Nephron progenitor cell (in vitro differentiated cells): ENCODE results near the gene STX17.

ENCODE experiments used
- DNase-seq: peaks from one replicate; pipeline ENCODE4 v3.0.0; 2021
- H3K27ac Mint-ChIP-seq: 2 replicates; pipeline ENCODE4 v1.8.0; 2021; ENCODE audit warnings: mild to moderate bottlenecking, moderate library complexity, mixed read lengths
- H3K27me3 Mint-ChIP-seq: 2 replicates; pipeline ENCODE4 v1.8.0; 2021; ENCODE audit warnings: mild to moderate bottlenecking, low read depth, mixed read lengths; ENCODE audit not compliant: poor library complexity
- H3K36me3 Mint-ChIP-seq: 2 replicates; pipeline ENCODE4 v1.8.0; 2021; ENCODE audit warnings: low read depth, mixed read lengths
- H3K4me1 Mint-ChIP-seq: 2 replicates; pipeline ENCODE4 v1.8.0; 2021; ENCODE audit warnings: mixed read lengths
- H3K4me3 Mint-ChIP-seq: 2 replicates; pipeline ENCODE4 v1.8.0; 2021; ENCODE audit warnings: mild to moderate bottlenecking, moderate library complexity, mixed read lengths
- H3K9me3 Mint-ChIP-seq: 2 replicates; pipeline ENCODE4 v1.8.0; 2021; ENCODE audit warnings: mild to moderate bottlenecking, moderate library complexity, mixed read lengths
- TF ChIP-seq, protein P1 (sequence below): fragments of 200-600 bp; sonication (generic); IDR thresholded peaks from 2 replicates; pipeline ENCODE4 v1.5.0; 2021; ENCODE audit warnings: antibody characterized with exemption

Gene STX17

DNA sequence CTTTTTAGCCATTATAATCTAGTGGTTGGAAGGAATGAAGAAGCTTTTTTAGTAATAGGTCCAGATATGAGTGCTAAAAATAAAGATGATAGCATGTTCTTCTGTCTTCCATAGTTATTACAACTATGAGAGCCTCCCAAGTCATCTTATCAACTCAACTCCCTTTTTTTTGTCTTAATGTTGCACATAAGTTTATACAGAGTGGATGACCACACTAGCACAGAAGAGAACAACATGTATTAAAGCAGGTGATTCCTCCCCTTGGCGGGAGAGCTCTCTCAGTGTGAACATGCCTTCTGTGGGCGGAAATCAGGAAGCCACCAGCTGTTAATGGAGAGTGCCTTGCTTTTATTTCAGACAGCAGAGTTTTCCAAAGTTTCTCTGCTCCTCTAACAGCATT lies 40.1 kb upstream of the STX17 start:
- peaks cover 14% of the 10 kb centered on the region for H3K27me3 Mint-ChIP-seq
- H3K4me1 Mint-ChIP-seq = peaks cover 28% of the 10 kb centered on the region
- TF ChIP-seq, protein P1, sequence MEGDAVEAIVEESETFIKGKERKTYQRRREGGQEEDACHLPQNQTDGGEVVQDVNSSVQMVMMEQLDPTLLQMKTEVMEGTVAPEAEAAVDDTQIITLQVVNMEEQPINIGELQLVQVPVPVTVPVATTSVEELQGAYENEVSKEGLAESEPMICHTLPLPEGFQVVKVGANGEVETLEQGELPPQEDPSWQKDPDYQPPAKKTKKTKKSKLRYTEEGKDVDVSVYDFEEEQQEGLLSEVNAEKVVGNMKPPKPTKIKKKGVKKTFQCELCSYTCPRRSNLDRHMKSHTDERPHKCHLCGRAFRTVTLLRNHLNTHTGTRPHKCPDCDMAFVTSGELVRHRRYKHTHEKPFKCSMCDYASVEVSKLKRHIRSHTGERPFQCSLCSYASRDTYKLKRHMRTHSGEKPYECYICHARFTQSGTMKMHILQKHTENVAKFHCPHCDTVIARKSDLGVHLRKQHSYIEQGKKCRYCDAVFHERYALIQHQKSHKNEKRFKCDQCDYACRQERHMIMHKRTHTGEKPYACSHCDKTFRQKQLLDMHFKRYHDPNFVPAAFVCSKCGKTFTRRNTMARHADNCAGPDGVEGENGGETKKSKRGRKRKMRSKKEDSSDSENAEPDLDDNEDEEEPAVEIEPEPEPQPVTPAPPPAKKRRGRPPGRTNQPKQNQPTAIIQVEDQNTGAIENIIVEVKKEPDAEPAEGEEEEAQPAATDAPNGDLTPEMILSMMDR = no peak

DNA sequence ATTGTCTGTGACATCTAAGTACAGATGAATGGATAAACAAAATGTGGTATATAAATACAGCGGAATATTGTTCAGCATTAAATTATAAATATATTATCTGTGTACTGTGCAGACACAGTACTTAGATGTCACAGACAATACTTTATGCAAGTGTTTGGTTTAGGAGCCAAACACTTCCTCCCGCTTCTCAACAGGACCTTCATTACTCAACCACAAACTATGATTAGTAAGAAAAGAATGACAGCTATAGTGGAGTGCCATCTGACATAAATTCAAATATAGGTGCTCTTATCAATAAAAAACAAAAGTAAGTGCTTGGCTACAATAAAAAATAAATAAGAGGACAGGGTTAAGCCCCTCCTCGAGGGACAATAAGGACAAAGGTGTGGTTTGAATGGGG lies 38.9 kb upstream of the STX17 start:
- H3K4me1 Mint-ChIP-seq = peaks cover 24% of the 10 kb centered on the region
- H3K27me3 Mint-ChIP-seq = peaks cover 12% of the 10 kb centered on the region
- DNase-seq = no peak
- no peaks in the 10 kb centered on the region for H3K9me3 Mint-ChIP-seq
- H3K36me3 Mint-ChIP-seq = no peaks in the 10 kb centered on the region
- no peak overlapping the region for H3K4me3 Mint-ChIP-seq
- no peak overlapping the region for H3K27ac Mint-ChIP-seq
- TF ChIP-seq, protein P1 = no peak

More for the DNA sequence above, 40.1 kb upstream of the STX17 start:
- Mint-ChIP-seq H3K27ac (no peak overlapping the region), H3K9me3 (no peaks in the 10 kb centered on the region), H3K36me3 (no peaks in the 10 kb centered on the region), H3K4me3 (no peak overlapping the region)
- DNase-seq = no peak

DNA sequence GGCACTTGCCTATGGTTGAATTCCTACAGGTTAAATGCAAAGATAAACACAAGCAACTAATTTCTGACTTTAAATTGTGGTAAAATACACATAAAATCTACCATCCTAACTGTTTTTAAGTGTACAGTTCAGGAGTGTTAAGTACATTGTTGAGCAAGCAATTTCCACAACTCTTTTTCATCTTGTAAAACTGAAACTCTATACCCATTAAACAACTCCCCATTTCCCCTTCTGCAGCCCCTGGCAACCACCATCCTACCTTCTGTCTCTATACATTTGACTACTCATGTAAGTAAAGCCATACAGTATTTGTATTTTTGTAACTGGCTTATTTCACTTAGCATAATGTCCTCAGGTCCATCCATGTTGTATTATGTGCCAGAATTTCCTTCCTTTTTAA lies 38.5 kb upstream of the STX17 start:
- DNase-seq = no peak
- H3K36me3 Mint-ChIP-seq = no peaks in the 10 kb centered on the region

DNA sequence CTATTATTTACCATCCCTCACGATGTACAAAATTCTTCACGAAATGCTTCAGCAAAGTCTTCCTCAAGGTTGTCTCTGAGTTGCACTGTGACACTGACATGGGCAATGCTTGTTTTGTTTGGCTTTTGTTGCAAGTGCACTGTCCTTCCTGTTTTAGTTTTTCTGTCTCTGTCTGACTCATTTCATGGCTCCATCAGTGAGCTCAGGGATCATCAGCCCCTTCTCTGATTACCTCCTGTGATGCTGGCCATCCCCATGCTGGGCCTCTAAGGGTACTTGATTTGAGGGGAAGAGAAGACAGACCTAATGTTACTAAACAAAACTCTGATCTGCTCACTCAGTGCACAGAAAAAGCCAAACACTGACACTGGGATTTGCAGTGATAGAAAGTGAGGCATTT lies 37.6 kb upstream of the STX17 start:
- no peak for DNase-seq
- Mint-ChIP-seq H3K4me3 (no peak overlapping the region), H3K27ac (no peak overlapping the region), H3K9me3 (no peaks in the 10 kb centered on the region), H3K27me3 (peaks cover 3% of the 10 kb centered on the region), H3K36me3 (no peaks in the 10 kb centered on the region), H3K4me1 (peaks cover 19% of the 10 kb centered on the region)
- TF ChIP-seq, protein P1 = no peak

More for the DNA sequence above, 38.5 kb upstream of the STX17 start:
- H3K27me3 Mint-ChIP-seq = peaks cover 8% of the 10 kb centered on the region
- no peaks in the 10 kb centered on the region for H3K9me3 Mint-ChIP-seq
- TF ChIP-seq, protein P1 = no peak
- H3K27ac Mint-ChIP-seq = no peak overlapping the region
- peaks cover 20% of the 10 kb centered on the region for H3K4me1 Mint-ChIP-seq
- H3K4me3 Mint-ChIP-seq = no peak overlapping the region

DNA sequence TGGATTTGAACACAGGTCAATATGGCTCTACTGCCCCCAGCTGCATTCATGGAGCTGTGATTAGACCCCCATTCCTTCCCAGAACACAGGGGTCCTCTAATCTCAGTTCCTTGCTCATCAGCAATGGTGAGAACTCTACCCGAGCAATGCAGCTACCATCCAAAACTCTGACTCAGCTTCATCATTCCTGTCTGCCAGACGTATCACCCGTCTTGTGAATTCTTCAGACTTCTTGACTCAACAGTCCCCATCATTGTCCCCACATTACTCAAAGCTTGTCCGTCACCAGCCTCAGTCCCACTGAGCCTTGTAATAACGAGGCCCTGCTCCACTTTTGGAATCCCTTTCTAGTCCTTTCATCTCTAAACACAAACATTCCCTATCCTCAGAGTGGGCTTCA lies 36.3 kb upstream of the STX17 start:
- Mint-ChIP-seq H3K27ac (no peak overlapping the region), H3K36me3 (no peaks in the 10 kb centered on the region), H3K9me3 (no peaks in the 10 kb centered on the region), H3K4me3 (no peak overlapping the region), H3K4me1 (peaks cover 19% of the 10 kb centered on the region), H3K27me3 (peaks cover 7% of the 10 kb centered on the region)
- TF ChIP-seq, protein P1 = no peak
- DNase-seq = no peak

DNA sequence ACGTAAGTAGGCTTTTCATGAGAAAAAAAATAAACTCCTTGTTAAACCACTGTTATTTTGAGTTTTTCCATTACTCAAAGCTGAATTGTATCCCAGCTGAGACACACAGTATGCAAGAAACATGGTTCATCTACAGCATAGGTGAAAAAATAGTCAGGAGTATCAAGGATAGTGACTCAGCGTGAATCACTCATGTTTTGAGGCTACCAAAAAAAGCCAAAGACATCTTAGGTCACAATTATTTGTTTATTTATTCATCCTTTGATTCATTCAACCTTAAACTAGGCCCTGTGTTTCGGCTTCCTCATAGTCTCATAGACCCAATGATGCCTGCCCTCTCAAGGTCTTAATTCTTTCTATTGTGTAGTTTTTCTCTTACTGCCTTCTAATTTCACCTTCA lies 32.9 kb upstream of the STX17 start:
- no peak for DNase-seq
- no peak overlapping the region for H3K27ac Mint-ChIP-seq
- H3K27me3 Mint-ChIP-seq = peaks cover 16% of the 10 kb centered on the region
- H3K4me1 Mint-ChIP-seq = peaks cover 19% of the 10 kb centered on the region
- no peak overlapping the region for H3K4me3 Mint-ChIP-seq
- H3K36me3 Mint-ChIP-seq = no peaks in the 10 kb centered on the region
- TF ChIP-seq, protein P1 = no peak
- no peaks in the 10 kb centered on the region for H3K9me3 Mint-ChIP-seq
